T1000 (cell line): ENCODE data around the gene MPND.
"Not testable (repeated sequence)": the region's sequence is repeated elsewhere in the genome, so short reads cannot be mapped to it uniquely, and the experiment has no call there.

Experiments
- DNase-seq: peaks from one replicate; lab custom pipeline; 2025; ENCODE audit warnings: mixed read lengths; lab: John Stamatoyannopoulos, UW

MPND gene

GRCh38 chr19:4349225-4349624 lies 5.9 kb downstream of the MPND start:
- not testable (repeated sequence) for DNase-seq

DNA sequence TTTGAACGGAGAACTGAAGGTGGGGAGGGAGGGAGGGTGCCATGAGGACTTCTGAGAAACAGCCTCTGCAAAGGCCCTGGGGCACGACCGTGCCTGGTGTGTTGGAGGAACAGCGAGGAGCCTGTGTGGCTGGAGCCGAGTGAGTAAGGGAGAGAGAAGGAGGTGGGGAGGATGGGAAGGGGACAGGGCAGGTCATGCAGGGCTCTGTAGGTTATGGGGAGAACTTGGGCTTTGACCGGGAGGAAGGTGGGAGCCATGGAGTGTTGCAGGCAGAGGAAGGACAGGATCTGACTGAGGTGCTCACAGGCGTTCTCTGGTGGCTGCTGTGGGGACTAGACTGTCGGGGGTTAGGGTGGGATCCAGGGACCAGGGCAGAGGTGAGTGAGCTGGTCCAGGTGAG lies 6.7 kb downstream of the MPND start:
- no peak for DNase-seq

- no peak for DNase-seq
Observed at GRCh38 chr19:4350726-4351125, 7.4 kb downstream of the MPND start.

- DNase-seq: peak; percentile 42
Observed at GRCh38 chr19:4352701-4353121, 9.3 kb downstream of the MPND start.

DNA sequence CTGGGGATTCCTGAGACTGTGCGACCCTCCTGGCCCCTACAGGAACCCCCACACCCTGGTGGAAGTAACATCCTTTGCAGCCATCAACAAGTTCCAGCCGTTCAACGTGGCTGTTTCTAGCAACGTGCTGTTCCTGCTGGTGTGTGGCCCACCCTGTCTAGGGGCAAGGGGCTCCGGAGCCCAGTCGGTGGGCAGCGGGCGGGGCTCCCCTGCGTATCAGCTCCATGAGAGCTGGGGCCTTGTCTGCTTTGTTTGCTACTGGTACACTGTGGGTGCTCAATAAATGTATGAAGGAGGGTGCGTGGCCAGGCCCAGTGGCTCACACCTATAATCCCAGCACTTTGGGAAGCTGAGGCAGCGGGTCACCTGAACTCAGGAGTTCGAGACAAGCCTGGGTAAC lies 10.9 kb downstream of the MPND start:
- DNase-seq: no peak

DNA sequence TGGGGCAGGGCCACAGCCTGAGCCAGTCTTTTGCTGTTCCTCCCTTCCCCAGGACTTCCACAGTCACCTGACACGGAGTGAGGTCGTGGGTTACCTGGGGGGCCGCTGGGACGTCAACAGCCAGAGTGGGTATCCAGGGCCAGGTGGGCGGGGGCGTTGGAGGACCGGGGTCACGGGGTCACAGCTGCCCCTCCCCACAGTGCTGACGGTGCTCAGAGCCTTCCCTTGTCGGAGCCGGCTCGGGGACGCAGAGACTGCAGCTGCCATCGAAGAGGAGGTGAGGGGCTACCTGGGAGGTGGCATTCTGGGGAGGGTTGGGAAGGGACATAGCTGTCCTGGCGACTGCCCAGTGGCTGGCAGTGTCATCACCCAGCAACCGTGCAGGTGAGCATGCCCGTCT lies 11.5 kb downstream of the MPND start:
- no peak for DNase-seq

DNA sequence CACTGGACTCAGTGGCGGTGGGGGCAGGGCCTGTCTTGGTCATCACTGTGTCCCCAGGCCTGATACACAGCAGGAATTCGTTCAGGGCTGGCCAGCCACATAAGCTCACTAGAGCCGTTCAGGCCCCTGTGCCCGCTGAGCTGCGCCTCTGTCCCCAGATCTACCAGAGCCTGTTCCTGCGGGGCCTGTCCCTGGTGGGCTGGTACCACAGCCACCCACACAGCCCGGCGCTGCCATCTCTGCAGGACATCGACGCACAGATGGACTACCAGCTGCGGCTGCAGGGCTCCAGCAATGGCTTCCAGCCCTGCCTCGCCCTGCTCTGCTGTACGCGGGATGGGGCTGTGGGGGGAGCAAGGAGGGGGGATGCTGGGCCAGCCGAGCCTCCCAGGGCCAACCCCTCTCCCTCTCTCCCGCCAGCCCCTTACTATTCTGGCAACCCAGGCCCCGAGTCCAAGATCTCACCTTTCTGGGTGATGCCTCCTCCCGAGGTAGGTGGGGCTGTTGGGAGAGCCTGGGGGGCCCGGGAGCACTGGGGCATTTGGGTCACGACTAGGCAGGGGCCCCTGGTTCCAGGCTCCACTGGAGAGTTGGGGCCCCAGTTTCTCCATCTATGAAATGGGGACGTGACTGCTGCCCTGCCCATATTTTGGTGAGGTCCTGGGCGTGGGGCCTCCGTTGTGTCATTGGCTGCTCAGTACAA lies 13.9 kb downstream of the MPND start:
- DNase-seq: no peak

DNA sequence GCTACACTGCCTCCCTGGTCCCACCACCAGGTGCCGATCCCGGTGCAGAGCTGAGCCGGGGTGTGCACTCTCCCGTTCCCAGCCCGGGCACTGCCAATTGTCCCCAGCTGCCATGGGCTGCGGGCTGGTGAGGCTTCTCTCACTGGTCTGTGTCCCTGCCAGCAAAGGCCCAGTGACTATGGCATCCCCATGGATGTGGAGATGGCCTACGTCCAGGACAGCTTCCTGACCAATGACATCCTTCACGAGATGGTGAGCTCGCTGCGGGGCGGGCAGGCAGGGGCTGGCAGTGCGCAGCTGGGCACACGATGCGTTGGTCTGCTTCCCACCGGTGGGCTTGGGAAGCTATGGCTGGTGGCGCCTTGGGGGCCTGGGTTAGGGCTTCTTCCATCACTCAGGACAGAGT lies 14.6 kb downstream of the MPND start:
- no peak for DNase-seq

DNA sequence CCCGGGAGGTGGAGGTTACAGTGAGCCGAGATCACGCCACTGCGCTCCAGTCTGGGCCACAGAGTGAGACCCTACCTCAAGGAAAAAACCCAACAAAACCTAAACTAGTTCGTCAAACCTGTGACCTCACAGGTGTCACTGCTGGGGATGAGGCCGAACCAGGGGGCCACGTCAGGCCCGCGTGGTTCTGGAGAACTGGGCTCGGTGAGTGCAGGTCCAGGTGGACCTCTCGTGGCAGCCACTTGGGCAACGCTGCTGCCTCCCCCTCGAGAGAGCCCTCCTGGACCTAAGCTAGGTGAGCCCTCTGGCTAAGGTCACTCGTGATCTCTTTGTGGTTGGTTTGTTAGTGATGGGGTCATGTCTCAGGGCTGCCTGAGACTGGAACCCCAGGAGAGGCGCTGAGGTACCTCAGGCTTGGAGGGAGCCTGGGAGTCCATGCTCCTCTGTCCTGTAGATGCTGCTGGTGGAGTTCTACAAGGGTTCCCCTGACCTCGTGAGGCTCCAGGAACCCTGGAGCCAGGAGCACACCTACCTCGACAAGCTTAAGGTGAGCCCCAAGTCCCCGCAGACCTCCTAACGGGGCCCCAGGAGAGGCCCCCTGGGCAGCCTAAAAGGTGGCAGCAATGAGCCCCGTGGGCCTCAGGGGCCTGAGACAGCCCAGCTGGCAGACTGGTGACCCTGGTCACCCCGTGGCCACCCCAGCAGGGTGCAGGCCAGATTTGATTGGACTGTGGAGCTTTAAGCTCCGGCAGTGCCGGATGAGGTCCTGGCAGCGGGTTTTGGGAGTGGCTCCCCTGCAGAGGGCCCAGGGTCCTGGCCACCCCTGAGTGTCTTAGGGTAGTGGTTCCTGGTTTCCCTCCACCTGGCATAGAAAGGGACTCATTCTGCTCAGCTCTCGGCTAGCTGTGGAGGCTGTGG lies 15.6 kb downstream of the MPND start:
- no peak for DNase-seq

GRCh38 chr19:4359627-4360000 lies 16.3 kb downstream of the MPND start:
- no peak for DNase-seq

DNA sequence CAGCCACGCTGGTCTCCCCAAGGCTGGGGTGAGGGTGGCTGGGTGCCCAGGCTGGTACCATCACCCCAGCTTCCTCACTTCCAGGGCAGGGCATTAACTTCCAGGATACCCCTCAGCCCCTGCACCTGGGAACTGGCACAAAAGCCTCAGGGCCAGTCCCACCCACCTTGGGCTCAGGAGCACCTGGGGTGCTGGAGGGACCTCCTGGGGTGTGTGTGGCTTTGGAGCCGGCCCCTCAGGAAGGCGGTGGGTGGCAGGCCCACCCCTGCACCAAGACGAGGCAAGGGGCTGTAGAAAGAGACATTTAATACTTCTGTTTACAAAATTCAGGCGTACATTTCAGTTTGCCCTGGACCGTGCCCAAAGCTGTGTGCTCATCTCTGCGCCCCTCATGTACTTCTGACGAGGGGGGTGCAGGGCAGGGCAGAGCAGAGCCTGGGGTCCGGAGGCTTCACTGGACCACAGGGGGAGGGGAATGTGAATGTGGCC lies 16.8 kb downstream of the MPND start:
- DNase-seq: no peak

DNA sequence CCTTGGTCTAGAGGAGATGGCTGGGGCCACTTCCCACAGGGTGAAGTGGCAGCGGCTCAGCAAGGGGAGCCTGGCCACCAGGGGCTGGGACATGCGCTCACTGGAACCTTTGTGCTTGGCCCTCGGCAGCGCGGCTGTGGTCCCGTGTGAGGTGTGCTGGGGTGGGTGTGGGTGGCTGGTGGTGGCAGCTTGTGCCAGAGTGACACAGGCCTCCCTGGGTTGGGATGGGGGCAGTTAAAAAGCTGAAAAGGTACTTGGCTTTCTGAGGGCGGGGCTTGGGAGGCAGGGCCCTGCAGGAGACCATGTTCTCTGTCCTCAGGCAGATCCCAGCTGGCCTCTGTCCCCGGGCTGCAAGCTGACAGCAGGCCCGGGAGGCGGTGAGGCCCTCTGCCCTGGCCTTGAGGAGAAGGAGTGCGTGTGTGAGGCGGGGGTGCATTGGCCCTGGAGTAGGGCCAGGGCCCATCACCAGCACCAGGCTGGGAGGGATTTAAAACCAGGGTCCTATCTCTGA lies 17.3 kb downstream of the MPND start:
- DNase-seq: no peak

GRCh38 chr19:4361152-4362046 lies 18.0 kb downstream of the MPND start:
- DNase-seq: no peak

- no peak for DNase-seq
Observed at GRCh38 chr19:4362101-4362828, 18.9 kb downstream of the MPND start.

- no peak for DNase-seq
Observed at GRCh38 chr19:4362831-4363545, 19.6 kb downstream of the MPND start.

GRCh38 chr19:4363571-4364304 lies 20.4 kb downstream of the MPND start:
- no peak for DNase-seq

DNA sequence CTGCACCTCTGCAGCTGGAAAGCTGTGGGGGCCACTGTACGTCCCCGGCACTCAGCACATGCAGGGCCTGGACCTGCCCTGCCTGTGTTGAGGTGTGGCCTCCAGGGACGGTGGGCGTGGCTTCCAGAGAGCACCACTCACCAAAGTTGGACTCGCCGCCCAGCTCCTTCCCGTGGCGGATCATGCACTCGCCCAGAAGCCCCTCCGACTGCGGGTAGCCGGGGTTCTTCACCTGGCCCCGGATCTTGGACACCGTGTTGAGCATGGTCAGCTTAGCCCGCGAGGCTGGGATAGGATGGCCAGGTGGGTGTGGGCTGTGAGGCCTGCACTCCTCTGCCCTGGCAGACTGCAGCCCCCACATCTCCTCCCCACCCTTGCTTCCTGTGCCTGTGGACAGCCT lies 22.0 kb downstream of the MPND start:
- DNase-seq: no peak

DNA sequence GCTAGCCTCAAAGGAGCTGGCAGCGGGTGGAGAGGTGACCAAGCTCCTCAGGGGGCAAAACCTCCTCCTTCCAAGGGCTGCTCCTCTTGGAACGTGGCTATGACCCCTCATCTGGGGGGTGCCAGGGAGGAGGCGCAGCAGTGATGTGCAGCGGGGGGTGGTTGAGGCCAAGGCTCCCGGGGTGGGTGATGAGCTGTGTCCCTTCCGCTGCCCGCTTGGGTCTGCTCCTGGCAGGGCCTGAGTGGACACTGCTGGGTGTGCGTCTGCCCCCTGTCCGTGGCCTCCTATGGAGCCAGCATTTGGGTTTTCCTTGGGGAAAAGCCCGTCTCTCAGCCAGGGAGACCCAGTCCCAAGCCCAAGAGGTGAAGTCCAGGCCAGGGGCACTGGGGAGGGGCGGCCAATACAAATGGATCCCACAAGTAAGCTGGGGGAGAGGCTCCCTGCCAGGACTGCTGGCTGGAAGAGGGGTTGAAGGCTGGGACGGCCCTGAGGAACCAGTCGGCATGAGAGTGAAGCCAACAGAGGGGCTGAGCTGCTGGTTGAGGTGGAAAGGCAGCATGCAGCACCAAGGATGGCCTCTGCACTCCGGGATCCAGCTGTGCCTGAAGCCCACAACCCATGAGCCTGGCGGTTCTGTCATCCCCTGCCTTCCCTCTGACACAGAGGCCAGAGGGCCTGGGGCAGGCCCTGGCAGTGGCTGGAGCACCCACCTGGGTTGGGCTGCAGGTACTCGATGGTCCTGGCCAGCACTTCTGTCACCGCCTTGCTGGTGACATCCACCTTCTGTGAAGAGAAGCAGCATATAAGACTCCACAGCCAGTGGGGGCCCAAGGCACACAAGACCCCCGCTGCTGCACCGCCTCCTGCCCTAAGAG lies 22.7 kb downstream of the MPND start:
- DNase-seq: no peak
